ENCODE measurements around the gene MTNR1A. TPM values are rescaled to one million over a fixed set of nuclear protein-coding genes. Genes with fewer than 3 reads are reported as not detected.

The MTNR1A gene
- total RNA-seq, 1 donor from 2014 or later, result not detected

GRCh38 chr4:186591651-186592050 is 36.3 kb upstream of the MTNR1A start:
- ATAC-seq (ENCODE audit: low read depth) (no peak), DNase-seq (no peak)
- ChIA-PET POLR2A (no interaction called here), CTCF (no interaction called here)
- no peak for TF ChIP-seq CTCF (IDR thresholded peaks at IDR 0.05)
- H3K4me1 Mint-ChIP-seq, result no peaks in the 10 kb centered on the region
- H3K27ac Mint-ChIP-seq, result no peak overlapping the region
- no peaks in the 10 kb centered on the region for H3K27me3 Mint-ChIP-seq
- H3K9me3 Mint-ChIP-seq, result no peaks in the 10 kb centered on the region
- intact Hi-C loops (cut with micrococcal nuclease), result no loop called here
- H3K36me3 Mint-ChIP-seq (ENCODE audit: low read depth), result no peaks in the 10 kb centered on the region
- no peak overlapping the region for H3K4me3 Mint-ChIP-seq

GRCh38 chr4:186588503-186588902 is 33.1 kb upstream of the MTNR1A start:
- Mint-ChIP-seq H3K4me3 (no peak overlapping the region), H3K4me1 (no peaks in the 10 kb centered on the region), H3K27ac (no peak overlapping the region), H3K36me3 (ENCODE audit: low read depth) (no peaks in the 10 kb centered on the region), H3K9me3 (no peaks in the 10 kb centered on the region), H3K27me3 (no peaks in the 10 kb centered on the region)
- intact Hi-C loops (cut with micrococcal nuclease), result loop anchor here (10.0 kb wide), 1 partner anchor 434 kb away; no protein-coding TSS in a partner anchor
- ChIA-PET POLR2A (no interaction called here), CTCF (interaction anchor here (1.4 to 1.6 kb wide), 2 partner anchors 11 to 293 kb away, joined by 3 to 7 read pairs; no protein-coding TSS in a partner anchor)
- DNase-seq (no peak), ATAC-seq (ENCODE audit: low read depth) (no peak)
- TF ChIP-seq CTCF (IDR thresholded peaks at IDR 0.05), result no peak

- H3K4me1 Mint-ChIP-seq, result no peaks in the 10 kb centered on the region
- H3K27ac Mint-ChIP-seq, result no peak overlapping the region
- POLR2A ChIA-PET, result interaction anchor here (0.6 kb wide), 1 partner anchor 479 kb away, joined by 3 read pairs; no protein-coding TSS in a partner anchor
- H3K27me3 Mint-ChIP-seq, result no peaks in the 10 kb centered on the region
- no peak for ATAC-seq (ENCODE audit: low read depth)
- CTCF ChIA-PET, result interaction anchor here (1.0 to 1.6 kb wide), 6 partner anchors 9 to 947 kb away, joined by 3 to 8 read pairs (median 4); partner anchors contain the start of gene TLR3
- TF ChIP-seq CTCF (IDR thresholded peaks at IDR 0.05), result peak; percentile 67
- intact Hi-C loops (cut with micrococcal nuclease), result loop anchor here (1.0 to 10.0 kb wide), 2 partner anchors 433 to 519 kb away; no protein-coding TSS in a partner anchor
- H3K36me3 Mint-ChIP-seq (ENCODE audit: low read depth), result no peaks in the 10 kb centered on the region
- H3K9me3 Mint-ChIP-seq, result peaks cover 2% of the 10 kb centered on the region
- no peak overlapping the region for H3K4me3 Mint-ChIP-seq
- peak; percentile 20 for DNase-seq
Measured at GRCh38 chr4:186587416-186588018, 32.1 kb upstream of the MTNR1A start.

GRCh38 chr4:186586205-186586604 is 30.8 kb upstream of the MTNR1A start:
- DNase-seq, result no peak
- CTCF ChIA-PET, result interaction anchor here (1.6 kb wide), 1 partner anchor 7 kb away, joined by 3 read pairs; no protein-coding TSS in a partner anchor
- POLR2A ChIA-PET, result no interaction called here
- H3K4me1 Mint-ChIP-seq, result no peaks in the 10 kb centered on the region
- no peak for TF ChIP-seq CTCF (IDR thresholded peaks at IDR 0.05)
- peaks cover 4% of the 10 kb centered on the region for H3K9me3 Mint-ChIP-seq
- H3K27ac Mint-ChIP-seq, result no peak overlapping the region
- intact Hi-C loops (cut with micrococcal nuclease), result loop anchor here (10.0 kb wide), 1 partner anchor 431 kb away; no protein-coding TSS in a partner anchor
- H3K27me3 Mint-ChIP-seq, result no peaks in the 10 kb centered on the region
- ATAC-seq (ENCODE audit: low read depth), result no peak
- H3K4me3 Mint-ChIP-seq, result no peak overlapping the region
- no peaks in the 10 kb centered on the region for H3K36me3 Mint-ChIP-seq (ENCODE audit: low read depth)

GRCh38 chr4:186584912-186585311 is 29.5 kb upstream of the MTNR1A start:
- DNase-seq (no peak), ATAC-seq (ENCODE audit: low read depth) (no peak)
- intact Hi-C loops (cut with micrococcal nuclease), result loop anchor here (10.0 kb wide), 1 partner anchor 430 kb away; no protein-coding TSS in a partner anchor
- CTCF ChIA-PET, result interaction anchor here (1.6 kb wide), 1 partner anchor 9 kb away, joined by 3 read pairs; no protein-coding TSS in a partner anchor
- Mint-ChIP-seq H3K9me3 (peaks cover 4% of the 10 kb centered on the region), H3K27me3 (no peaks in the 10 kb centered on the region), H3K4me1 (no peaks in the 10 kb centered on the region), H3K27ac (no peak overlapping the region), H3K36me3 (ENCODE audit: low read depth) (no peaks in the 10 kb centered on the region), H3K4me3 (no peak overlapping the region)
- TF ChIP-seq CTCF (IDR thresholded peaks at IDR 0.05), result no peak
- POLR2A ChIA-PET, result no interaction called here

All from activated B cell treated with CpG ODN at 0.5 μM for 24 hours (primary cell).